WTC11 (cell line): ENCODE measurements around the gene TLR10.

Experiments used
- AFF4 ChIP-seq: sonication (generic); formaldehyde crosslinking; IDR thresholded peaks from 2 replicates; pipeline ENCODE4 v1.8.1; 2023; ENCODE audit warnings: mild to moderate bottlenecking, missing genetic modification reagents, borderline replicate concordance
- CTCF ChIP-seq: fragments of 200-600 bp; IDR thresholded peaks from 2 replicates; pipeline ENCODE4 v1.8.0; 2022; ENCODE audit warnings: antibody characterized with exemption
- GTF2I ChIP-seq: fragments of 250-450 bp; sonication (Bioruptor Pico); conservative IDR thresholded peaks from 2 replicates; pipeline ENCODE4 v1.4.0; 2021; ENCODE audit warnings: mild to moderate bottlenecking
- MAX ChIP-seq: sonication (generic); formaldehyde crosslinking; IDR thresholded peaks from 2 replicates; pipeline ENCODE4 v1.8.0; 2022; ENCODE audit warnings: mild to moderate bottlenecking, missing genetic modification reagents
- NR2C2 ChIP-seq: sonication (generic); formaldehyde crosslinking; IDR thresholded peaks from 2 replicates; pipeline ENCODE4 v1.8.0; 2022; ENCODE audit warnings: mild to moderate bottlenecking, missing genetic modification reagents
- USF2 ChIP-seq: sonication (generic); formaldehyde crosslinking; IDR thresholded peaks from 2 replicates; pipeline ENCODE4 v1.8.1; 2023; ENCODE audit warnings: mild to moderate bottlenecking, missing genetic modification reagents, moderate library complexity

- TF ChIP-seq AFF4 (no peak), GTF2I (no peak), NR2C2 (no peak), USF2 (CRISPR knock-in tag) (no peak), CTCF (peak; percentile 52), MAX (CRISPR knock-in tag) (no peak)
Observed at GRCh38 chr4:38759113-38759789, 23.5 kb downstream of the TLR10 start.
